Testis (tissue), 2 donors: ENCODE measurements around the gene ZBTB7C.

ENCODE experiments used
- CTCF ChIP-seq, 3 experiments: fragments of 450-650 bp in 2 of 3; fragments of 200-600 bp in 1 of 3; sonication (generic) in 1 of 3; IDR thresholded peaks; one replicate each; pipeline ENCODE4 v1.5.1; 2016 to 2019; ENCODE audit warnings: antibody characterized with exemption in 3 of 3, mild to moderate bottlenecking in 2 of 3, moderate library complexity in 1 of 3
- POLR2A ChIP-seq: fragments of 450-650 bp; IDR thresholded peaks from one replicate; pipeline ENCODE4 v1.6.1; 2017; ENCODE audit warnings: antibody characterized with exemption, mild to moderate bottlenecking, moderate library complexity

DNA sequence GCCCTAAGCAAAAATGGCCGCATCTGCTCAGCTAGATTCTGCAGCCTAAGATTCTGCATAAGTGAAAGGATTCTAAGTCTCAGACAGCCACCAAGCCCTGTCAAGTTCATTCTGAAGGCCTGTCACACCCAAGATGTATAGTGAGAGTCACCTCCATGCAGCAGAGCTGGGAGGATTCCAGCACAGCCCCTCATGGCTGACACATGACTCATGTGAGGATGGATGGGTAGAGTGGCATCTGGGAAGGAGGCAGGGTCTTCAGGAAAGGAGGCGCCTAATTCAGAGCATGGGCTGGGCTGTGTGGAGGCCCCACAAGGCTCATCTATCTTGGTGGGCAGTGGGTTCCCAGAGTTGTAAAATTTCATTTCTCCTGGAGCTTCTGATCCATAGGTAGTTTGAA is 41.5 kb upstream of the ZBTB7C start:
- TF ChIP-seq CTCF (IDR thresholded peaks at IDR 0.05) = no peak
- no peak for TF ChIP-seq POLR2A
